Fibroblast of the conjunctiva (primary cell): ENCODE data around the gene RAB8B.

Experiments
- DNase-seq: peaks from one replicate; pipeline ENCODE4 v3.0.0-alpha.2; 2010; ENCODE audit warnings: low read depth

Gene RAB8B

DNA sequence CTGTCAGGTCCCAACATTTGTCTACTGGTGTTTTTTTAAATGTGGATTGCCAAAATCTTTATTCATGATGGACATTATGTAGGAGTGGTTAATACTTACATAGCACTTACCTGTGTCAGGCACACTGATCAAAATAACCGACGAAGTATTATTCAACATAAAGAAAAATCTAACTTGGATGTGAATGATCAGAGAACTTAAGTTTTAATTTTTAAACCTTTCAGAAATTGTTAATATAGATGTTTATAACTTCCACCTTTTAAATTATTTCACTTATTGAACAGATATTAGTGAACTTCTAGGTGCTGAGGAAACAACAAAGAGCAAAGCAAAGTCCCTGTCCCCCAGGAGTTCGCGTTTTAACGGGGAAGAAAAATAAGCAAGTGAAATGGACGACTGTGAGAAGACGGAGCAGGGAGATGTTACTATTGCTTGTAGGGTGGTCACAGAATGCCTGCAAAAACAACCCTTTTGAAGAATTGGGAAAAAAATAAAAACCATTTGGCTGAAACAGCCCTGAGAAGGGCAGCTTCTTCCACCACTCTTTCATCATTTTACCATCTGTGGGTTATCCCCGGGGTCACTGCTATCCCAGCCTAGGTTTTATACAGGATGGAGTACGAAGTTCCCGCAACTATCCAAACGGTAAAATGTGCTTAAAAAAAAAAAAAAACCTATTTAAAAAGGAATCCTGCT lies 87.1 kb downstream of the RAB8B start:
- peak; percentile 24 for DNase-seq

DNA sequence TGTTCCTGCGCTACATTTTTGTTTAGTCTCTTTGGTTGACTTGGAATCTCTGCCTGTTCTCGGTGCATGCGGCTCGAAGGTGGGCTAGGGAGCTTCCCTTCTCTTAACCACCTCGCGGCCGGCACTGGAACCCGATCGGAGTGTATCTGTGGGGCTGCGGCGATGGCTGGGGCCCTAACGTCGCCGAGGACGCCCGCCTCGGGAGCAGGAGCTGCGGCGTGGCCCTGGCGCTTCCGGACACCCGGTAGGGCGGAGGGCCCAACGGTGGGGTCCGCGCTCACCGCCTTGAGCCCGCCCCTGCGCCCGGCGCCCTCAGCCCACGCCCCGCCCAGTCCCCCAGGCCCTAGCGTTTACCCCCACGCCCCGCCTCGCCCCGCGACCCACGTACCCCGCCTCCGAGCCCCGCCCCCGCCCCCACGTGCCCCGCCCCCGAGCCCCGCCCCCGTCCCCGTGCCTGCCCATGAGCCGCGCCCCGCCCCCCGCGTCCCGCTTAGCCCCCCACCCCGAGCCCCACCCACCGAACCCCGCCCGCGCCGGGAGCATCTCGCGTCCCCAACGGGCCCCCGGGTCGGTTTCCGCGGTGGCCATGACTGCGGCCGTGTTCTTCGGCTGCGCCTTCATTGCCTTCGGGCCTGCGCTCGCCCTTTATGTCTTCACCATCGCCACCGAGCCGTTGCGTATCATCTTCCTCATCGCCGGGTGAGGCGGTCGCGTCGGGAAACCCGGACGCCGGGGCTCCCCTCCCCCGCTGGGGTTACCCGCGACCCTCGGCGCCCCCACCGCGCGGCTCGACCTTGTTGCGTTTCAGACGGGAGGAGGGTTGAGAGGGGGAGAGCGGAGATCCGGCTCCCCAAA lies 87.9 kb downstream of the RAB8B start, which contains the start of gene APH1B:
Gene APH1B, plus strand, starts transcription at position 568 of the 855 bp plus-strand sequence. Its CDS starts 19 bp downstream, at position 587.
- DNase-seq: peak; percentile 53

DNA sequence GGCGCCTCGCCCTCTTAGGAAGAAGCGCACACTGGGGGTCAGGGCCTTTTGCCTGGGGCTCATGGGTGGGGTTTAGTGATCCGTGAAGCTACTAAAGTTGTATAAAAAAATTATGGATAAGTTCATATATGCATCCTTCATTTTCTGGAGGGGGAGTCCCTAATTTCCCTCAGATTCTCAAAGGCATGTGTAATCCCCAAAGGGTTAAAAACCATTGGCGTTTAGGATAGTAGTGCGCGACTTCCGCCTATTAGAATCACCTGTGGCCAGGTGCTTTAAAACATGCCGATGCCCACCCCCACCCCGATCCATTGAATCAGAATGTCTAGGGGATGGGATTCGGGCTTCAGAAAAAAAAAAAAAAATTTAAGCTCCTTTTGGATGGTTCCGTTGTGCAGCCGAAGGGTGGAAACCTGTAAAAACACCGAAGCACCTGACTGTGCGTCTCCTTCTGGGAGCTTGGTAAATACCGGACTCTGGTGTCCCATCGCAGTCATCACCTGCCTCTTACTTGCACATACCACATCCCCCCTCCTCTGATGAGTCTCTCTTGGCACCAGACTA lies 88.6 kb downstream of the RAB8B start:
- DNase-seq: no peak

DNA sequence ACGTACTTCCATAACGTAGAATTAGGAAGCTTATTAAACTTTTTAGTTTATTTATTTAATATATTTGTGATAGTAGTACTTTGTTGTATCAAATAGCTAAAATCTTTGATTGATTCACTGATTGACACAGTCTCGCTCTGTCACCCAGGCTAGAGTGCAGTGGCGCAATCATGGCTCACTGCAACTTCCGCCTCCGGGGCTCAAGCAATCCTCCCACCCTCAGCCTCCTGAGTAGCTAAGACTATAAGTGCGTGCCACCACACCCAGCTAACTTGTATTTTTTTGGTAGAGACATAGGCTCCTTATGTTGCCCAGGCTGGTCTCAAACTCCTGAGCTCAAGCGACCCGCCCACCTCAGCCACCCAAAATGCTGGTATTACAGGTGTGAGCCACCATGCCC lies 93.7 kb downstream of the RAB8B start:
- no peak for DNase-seq

DNA sequence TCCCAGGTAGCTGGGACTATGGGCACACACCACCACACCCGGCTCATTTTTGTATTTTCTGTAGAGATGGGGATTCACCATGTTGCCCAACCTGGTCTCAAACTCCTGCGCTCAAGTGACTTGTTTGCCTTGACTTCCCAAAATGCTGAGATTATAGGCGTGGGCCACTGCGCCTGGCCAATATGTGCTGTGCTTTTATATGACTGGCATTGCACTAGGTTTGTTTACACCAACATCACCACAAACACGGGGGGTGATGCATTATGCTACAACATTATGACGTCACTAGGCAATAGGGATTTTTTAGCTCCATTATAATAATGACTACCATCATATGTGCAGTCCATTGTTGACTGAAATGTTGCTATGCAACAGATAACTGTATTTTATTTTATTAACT lies 94.9 kb downstream of the RAB8B start:
- no peak for DNase-seq

DNA sequence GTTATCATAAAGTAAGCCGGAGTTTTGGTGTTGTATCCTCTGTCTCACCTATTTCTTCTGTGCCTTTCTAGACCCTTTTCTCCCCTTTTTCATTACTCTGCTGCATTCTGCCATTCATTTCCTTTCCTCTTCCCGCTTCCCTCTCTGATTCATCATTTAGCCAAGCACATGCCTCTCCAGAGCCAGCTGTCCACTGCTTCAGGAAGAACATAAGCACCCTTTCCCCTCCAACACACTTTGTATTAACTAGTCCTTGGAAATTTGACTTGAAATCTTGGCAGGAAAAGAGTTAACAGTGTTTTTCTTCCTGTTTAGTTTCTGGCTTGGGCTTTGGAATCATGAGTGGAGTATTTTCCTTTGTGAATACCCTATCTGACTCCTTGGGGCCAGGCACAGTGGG lies 97.7 kb downstream of the RAB8B start:
- DNase-seq: no peak

DNA sequence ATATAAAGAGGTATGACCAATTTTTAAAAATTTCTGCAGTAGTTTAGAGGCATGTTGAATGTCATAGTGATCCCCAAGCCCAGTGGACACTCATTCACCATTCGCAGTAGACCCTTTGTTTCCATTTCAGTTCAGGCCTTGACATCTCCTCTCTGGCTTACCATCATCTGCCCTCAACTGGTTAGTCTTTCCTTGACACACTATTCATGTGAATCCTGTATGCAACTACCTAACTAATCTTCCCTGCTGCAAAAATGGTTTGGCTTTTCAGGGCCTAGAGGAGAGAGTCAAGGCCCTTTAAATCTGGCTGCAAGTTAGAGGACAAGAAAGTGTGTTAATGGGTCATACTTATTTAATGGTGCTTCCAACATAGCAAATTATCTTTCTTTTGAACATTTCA lies 98.9 kb downstream of the RAB8B start:
- no peak for DNase-seq

DNA sequence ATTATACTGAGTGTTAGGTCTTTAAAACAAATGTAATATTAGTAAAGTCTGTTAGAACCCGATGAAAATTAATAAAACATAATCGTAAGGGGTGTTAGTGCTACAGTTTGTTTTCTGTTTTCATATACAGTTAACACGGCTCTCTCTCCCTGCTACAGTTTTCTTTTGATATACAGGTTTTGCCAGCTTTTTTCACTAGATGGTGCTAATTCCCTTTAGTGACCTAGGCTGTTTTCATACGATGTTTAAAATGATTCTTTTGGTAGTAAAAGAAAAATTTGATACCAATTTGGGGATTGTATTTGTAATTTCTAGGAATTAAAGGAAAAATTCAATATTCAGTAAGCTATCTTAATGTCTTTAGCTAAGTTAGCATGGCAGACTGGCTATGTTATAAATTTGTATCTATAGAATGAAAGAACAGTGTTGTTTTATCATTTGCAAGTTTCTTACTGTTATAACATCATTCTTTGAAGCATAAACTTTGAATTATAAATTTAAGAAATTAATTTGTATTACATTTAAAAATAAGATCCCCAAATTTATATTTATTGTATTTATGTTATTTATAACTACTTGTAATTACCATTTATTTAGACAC lies 99.5 kb downstream of the RAB8B start:
- DNase-seq: peak; percentile 47

DNA sequence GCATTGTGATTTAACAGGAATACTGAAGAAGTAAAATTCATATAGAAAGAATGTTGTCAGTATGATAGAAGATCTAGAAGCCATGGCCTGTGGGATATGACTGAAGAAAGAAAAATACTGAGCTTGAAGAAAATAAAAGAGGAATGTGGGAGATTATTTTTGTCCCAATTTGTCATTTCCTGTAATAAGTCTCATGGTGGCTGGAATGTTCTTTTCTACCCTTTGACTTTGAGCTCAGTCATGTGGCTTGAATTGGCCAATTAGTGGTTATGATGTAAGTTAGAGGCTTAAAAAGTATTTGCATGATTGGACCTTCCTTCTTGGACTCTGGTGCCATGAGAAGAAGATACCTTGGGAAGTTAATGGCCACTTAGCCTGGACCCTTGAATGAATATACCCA lies 102.1 kb downstream of the RAB8B start:
- peak; percentile 12 for DNase-seq

DNA sequence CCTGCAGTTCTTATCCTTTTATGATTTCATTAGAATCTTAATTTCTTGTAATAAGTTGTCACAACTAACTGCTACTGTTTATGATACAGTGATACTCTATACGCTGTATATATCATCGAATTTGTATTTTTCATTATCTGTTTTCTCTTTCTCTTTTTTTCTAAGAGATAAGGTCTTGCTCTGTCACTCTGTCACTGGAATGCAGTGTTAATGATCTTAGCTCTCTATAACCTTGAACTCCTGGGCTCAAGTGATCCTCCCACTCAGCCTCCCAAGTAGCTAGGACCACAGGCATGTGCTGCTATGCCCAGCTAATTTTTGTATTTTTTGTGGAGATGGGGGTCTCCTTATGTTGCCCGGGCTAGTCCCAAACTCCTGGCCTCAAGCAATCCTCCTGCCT lies 102.8 kb downstream of the RAB8B start:
- DNase-seq: no peak

DNA sequence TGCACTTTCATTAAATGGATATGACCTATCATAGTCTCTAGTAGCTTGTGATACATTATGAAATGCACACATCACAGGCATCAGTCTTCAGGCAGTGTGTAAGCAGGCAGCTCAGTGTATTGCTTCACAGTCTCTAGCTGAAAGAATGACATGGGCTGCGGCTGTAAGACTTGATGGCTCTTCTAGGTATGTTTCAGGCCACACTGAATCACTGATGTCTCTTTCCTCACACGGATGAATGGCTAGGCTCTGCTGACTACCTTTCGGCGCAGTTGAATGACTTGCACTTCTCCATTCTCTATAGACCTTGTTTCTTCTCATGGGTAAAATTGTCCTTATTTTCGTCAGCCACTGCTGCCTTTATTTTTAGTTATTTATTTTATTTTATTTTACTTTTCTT lies 103.4 kb downstream of the RAB8B start:
- DNase-seq: no peak

DNA sequence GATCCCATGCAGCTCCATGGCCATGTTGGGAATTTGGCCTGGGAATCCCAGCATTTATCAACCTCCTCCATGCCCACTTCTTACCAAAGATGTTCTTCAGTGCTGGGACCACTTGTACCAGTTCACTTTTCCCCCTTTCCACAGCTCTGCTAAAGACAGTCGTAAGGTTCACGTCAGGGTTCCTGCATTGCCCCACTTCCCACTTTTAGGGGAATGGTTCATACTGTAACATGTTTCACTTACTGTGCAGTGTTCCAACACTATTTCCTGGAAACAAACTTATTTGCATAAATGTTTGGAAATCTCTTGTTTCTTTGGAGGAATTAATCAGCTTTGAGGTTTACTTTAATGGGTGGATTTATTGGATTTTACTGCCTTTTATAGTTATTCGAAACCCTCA lies 105.0 kb downstream of the RAB8B start:
- DNase-seq: no peak

DNA sequence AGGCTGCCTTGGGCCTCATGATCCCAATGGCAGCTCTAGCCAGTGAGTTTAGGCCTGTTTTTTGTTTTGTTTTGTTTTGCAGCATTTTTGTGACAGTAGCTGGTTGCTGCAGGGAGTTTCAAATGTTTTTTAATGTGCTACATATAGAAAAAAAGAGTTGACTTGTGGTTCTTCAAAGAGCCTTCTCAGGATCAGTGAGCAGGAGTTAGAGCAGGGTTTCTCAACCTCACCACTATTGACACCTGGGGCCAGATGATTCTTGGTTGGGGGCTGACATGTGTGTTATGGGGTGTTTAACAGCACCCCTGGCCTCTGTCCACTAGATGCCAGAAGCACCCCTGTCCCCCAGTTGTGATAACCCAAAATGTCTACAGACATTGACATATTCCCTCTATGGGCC lies 105.9 kb downstream of the RAB8B start:
- no peak for DNase-seq

DNA sequence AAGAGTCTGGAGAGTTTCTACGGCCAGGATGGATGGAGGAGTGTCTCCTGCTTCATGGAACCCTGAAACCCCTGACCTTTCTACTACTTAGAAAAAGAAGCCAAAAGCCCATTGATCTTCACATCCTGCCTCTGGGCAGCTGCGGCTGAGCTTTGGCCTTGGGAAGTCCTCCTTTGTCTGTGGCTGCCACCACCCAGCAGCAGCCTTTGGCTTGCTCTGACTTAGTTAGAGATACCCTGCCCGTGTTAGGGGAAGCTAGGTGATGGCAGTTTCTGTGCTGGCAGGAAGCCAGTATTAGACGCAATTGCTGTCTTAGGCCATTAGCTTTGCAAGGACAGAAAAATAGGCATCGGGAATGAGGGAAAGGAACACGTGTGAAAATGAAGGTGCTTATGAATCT lies 106.8 kb downstream of the RAB8B start:
- no peak for DNase-seq

DNA sequence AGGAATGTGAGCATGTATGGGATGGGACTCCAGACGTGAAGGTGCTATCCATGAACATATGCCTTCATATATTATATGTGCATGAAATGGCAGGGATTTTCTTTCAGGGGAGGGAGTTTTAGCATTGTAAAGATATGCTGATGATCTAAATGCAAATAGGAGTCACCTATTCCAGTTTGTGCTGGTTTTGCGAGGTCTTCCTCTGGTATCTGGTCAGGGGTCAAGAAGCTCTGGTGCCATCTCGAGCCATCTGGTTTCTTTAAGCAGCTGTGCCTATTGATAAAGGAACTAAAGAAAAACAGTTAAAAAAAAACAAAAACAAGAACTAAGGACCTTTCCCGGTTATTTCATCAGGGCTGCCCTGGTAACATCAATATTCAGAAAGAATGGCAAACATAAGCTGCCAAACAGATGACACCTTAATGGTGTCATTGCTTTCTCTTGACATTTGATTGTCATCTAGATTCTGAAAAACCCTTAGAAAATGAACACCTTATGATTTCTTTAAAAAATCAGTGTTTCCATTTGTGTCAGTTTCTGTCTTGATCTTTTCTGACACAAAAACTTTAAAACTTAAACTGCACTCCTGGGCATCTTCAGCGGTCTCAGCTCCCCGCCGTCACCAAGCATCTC lies 110.7 kb downstream of the RAB8B start:
- DNase-seq: no peak

DNA sequence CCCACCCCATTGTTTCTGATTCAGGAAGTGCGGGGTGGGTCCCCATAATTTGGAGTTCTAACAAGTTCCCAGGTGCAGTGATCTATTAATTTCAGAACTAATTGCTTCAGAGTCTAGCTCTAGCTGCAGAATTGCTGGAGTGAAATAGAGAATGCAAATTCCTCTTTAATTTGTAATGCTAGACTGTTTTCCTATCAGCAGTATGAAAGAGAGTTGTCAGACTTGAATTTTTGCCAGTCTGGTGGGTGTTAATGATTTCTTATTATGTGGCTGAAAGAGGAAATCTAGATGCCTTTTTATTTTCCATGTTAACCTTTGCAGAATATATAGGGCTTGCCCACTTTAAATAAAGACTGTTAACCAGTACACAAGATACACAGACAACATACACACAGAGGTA lies 111.7 kb downstream of the RAB8B start:
- no peak for DNase-seq

DNA sequence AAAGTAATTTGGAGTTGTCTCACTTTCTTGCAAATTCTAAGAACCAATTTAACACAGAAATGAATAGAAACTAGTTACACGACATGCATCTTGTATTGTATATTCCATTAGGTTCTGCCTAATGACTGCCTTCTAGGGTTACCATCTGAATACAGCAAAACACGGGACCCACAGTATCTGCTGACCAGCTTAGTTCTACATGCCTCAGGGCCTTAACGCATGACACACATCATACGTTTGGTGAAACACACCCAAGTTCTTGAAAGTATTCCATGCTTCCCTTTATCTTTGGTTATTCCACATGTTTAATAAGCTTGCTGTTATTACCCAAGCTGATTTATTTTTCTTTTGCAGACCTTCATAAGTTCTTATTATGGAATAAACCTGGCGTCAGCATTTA lies 115.9 kb downstream of the RAB8B start:
- DNase-seq: no peak

DNA sequence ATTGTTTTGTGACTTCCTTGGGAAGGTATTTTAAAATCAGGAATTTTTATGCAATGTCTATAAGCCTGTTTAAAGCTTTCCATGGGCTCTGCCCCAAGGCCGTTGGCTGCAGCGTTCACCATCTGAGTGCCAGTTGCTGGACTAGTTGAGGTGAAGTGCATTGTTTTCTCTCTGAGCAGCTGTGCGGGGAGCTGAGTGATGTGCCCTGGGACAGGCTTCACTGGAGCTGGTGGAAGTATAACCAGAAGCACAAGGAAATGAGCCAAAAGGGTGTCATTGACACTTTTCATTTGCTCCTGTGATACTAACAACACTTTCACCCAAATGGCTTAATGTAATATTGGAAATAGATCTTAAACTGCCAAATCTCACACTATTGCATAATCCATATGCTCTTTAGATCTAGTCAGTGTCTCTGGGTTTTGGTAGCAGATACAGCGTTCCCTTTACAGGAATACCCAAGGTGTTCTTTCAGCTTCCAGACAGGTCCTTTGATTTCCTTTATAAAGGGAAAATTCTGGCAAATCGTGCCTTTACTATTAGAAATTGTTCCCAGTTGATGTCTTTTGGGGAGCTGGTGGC lies 117.2 kb downstream of the RAB8B start:
- no peak for DNase-seq

DNA sequence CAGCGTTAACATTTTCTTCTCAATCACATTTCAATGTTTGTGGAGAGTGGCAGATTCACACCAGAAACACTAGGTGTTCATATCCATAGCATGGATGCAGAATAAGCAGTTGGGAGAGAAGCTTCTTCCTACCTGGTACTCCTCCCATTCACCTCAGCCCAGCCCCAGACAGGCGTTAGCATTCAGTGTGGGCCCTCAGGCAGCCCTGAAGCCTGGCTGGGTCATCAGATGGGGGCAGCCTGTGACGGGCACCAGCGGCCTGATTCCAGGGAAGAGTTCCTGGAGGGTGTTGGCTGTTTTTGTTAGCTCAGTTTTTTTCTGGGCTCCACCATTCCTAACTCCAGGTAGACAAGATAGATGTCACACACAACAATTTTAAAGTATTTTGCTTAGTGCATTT lies 119.1 kb downstream of the RAB8B start:
- DNase-seq: no peak

DNA sequence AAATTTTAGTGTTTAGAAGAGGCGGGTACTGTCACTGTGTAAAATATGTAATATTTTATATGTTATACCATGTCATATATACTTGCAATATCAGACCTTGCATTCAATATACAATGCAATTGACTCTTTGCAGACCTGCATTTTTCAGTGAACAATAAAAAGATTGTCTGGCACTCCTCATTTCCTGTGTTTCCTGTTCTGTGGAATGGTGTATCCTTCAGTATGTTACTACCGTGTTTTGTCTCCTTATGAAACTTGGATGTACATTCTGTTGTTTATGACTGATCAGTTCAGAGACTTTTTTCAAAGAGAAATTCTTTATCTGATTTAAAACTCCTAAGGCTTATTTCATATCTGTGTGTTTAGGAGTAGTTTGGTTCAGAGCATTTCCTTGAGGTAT lies 119.5 kb downstream of the RAB8B start:
- no peak for DNase-seq

DNA sequence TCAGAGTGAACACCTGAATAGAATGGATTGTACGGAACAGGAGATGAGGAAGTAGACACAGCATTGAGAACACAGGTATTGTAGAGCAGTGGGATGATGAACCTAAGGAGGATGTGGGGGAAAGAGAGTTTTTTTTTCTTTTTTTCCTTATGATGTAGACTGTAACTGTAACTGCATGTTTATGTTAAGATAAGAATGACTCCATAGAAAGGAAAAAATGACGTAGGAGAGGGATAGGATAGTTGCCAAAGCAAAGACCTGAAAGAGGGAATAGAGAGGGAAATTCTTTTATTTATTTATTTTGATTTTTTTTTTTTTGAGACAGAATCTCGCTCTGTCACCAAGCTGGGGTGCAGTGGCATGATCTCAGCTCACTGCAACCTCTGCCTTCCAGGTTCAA lies 121.2 kb downstream of the RAB8B start:
- DNase-seq: no peak

DNA sequence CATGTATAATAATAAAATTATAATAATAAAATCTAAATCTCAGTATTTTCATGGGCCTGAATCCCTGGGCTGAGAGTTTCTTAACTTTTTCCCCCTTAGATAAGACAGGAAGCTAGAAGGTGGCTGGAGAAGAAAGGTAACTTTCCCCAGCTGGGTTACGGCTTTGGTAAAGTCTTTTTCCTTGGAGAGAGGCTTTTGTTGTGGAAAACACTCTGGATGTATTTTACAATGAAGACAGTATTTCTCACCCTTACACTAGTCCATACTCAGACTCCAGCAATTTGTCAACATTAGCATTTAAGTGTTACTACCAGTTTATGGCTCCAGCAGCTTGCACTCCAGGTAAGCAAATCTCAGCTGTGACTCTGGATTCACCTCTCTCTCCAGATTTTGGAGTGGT lies 122.9 kb downstream of the RAB8B start:
- DNase-seq: no peak
